Lower leg skin (tissue), 3 donors: ENCODE measurements around the gene SPINT1.

Source experiments
- POLR2A ChIP-seq, 2 donors: fragments of 450-650 bp; IDR thresholded peaks; one replicate each; pipeline ENCODE4 v1.6.1; 2016 to 2017; ENCODE audit warnings: antibody characterized with exemption in 2 of 2, mild to moderate bottlenecking in 1 of 2, moderate library complexity in 1 of 2
- TF ChIP-seq, protein P1 (sequence below), 3 donors: fragments of 450-650 bp; IDR thresholded peaks; one replicate each; pipeline ENCODE4 v1.5.1; 2016; ENCODE audit warnings: antibody characterized with exemption in 3 of 3, mild to moderate bottlenecking in 3 of 3, moderate library complexity in 2 of 3

DNA sequence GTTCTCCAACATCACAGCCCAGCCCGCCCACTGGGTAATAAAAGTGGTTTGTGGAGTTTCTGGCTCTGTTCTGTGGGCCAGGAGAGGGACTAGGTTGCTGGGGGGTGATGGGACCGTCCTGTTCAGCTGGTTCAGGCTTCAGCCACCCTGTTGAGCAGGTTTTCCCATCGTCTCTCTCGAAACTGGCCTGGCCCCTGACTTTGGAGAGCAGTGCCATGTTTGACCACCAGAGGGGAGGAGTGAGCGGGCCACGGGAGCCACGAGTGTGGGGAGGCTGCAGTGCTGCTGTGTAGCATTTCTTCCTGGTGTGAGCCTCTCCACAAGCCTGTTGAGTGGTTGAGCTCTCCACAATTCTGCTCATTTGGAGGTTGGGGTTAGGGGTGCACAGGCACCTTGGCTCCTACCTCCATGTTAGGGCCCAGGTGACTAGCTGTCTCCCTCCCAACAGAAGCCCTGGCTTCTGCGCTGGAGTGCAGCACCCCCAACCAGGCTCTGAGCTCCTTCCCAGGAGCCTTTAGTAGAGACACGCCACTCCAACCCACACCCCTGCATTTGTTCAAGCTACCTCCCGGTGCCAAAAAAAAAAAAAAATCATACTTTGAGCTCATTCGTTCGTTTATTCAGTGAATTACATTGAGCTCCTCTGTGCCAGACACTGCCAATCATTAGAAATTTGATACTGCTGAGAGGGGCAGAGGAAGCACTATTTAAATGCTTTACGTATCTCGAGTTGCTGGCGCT is 13.9 kb downstream of the SPINT1 start:
- TF ChIP-seq POLR2A (IDR thresholded peaks at IDR 0.05) = no peak
- TF ChIP-seq, protein P1, sequence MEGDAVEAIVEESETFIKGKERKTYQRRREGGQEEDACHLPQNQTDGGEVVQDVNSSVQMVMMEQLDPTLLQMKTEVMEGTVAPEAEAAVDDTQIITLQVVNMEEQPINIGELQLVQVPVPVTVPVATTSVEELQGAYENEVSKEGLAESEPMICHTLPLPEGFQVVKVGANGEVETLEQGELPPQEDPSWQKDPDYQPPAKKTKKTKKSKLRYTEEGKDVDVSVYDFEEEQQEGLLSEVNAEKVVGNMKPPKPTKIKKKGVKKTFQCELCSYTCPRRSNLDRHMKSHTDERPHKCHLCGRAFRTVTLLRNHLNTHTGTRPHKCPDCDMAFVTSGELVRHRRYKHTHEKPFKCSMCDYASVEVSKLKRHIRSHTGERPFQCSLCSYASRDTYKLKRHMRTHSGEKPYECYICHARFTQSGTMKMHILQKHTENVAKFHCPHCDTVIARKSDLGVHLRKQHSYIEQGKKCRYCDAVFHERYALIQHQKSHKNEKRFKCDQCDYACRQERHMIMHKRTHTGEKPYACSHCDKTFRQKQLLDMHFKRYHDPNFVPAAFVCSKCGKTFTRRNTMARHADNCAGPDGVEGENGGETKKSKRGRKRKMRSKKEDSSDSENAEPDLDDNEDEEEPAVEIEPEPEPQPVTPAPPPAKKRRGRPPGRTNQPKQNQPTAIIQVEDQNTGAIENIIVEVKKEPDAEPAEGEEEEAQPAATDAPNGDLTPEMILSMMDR (IDR thresholded peaks at IDR 0.05) = peak in 1 of 3 donors; percentile 82
